Hepatic stellate cell (primary cell): ENCODE results near the gene PTPRCAP.
A peak's percentile ranks its signal among the peaks of the same experiment; 100 is the strongest.
"Not testable (repeated sequence)": the region's sequence is repeated elsewhere in the genome, so short reads cannot be mapped to it uniquely, and the experiment has no call there.

Experiments used
- DNase-seq: peaks from one replicate; pipeline ENCODE4 v3.0.0; 2011; ENCODE audit warnings: low spot score

The PTPRCAP gene

DNA sequence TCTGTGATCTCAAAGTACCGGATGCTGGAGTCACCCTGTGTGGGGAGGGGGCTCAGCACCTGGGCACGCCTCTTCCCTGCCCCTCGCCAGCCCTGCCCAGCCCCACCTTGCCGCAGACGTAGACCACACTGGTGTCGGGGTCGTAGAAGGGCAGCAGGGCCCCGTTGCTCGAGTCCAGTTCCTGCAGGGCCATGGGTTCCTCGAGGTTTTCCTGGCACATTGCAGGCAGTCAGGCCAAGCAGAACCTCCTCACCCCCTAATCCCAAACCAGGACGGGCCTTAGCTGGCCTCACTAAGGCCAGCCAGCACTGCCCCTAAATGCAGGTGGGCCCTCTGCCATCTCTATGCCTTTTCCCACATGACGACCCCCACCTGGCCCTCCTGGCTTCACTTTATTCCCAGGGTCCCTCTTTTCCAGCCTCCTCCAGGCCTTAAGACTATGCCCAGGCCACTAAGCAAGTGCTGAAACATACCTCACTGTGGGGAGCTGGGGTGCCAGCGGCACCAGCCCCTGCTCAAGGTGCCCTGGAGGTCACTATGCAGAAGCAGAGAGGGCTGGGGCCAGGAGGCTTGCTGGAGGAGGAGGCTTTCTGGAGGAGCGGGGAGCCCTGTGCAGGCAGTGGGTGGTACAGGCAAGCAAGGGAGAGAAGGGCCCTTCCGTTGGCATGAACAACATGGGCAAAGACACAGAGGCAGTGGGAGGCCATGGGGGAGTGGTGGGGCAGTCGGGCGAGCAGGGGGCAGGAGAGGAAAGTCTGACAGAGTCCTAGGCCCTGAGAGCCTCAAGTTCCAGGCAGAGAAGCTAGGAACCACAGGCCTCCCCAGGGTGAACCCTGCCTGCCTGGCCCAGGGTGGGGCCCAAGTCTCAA is 3.0 kb upstream of the PTPRCAP start:
- no peak for DNase-seq

- DNase-seq = peak; percentile 59
These were observed 2.1 kb upstream of the PTPRCAP start for GRCh38 chr11:67439321-67440228.

GRCh38 chr11:67438158-67438902 is 848 bp upstream of the PTPRCAP start:
- DNase-seq = no peak

DNA sequence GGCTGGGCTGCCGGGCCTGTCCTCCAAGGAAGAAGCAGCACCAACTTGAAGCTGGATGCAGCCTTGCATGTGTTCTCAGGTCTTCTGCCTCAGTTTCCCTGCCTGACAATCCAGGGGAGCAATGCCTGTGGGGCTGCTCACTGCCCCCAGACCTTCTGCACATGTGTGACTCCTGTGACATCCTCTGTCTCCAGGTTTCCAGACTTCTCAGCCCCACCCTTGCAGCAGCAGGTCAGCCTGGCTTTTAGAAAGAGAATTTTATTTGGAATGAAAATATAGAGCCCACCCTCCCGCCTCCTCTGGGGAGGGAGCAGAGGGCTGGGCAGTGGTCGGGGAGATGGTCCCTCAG is 301 bp upstream of the PTPRCAP start:
- no peak for DNase-seq

DNA sequence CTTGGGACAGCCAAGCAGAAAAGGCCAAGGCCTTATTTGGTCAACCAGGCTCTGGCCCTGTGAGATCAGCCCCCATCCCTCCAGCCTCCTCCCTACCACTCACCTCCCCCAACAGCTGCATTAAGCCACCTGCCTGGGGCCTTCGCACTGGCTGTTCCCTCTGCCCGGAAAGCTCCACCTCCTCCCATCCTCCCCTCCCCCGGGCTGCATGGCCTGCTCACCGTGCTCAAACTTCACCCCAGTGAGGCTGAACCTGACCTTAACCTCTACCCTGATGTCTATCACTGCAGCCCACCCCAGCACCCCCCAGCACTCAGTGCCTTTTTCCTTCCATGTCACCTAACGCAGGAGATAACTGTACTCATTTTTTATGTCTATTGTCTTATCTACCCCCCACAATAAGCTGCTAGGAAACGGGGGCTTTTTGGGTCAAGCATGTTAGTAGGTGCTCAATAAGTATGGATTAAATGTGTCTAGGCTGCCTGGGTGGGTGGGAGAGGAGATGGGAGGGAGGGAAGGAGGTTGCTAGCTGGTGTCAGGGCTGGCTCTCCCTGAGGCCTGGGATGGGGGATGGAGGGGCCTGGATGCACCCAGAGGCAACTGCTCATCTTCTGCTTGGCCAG is 912 bp downstream of the PTPRCAP start:
- DNase-seq = no peak

DNA sequence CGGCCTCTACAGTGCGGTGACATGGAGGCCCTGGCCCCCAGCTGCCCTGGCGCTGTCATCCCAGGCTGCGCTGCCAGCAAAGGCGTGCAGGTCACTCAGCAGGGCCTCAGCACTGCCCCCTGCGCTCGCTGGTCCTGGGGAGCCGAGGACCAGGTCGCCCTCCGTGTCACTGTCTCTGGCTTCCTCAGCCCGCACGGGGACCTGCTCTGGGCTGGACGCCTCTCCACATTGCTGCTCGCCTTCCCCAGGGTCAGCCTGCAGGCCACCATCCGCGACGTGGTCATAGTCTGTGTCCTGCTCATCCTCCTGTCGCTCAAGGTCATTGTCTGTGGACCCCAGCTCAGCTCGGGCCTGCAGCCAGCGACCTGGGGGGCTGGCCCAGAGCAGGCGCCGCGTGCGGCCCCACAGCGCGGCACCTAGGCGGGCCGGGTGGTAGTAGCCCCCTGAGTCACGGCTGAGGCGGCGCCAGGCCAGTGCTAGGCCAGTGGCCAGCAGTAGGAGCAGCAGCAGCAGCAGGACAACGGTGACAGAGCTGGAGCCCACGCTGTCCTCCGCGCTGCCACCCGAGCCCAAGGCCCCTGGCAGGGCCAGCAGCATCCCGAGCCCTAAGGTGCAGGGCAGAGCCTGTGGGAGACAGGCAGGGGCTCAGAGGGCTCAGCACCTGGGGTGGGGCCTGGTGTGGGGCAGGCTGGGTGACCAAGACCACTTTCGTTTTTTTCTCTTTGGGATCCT is 1.6 kb downstream of the PTPRCAP start:
- no peak for DNase-seq

GRCh38 chr11:67435031-67435726 is 2.3 kb downstream of the PTPRCAP start:
- DNase-seq = no peak

GRCh38 chr11:67434395-67434881 is 3.0 kb downstream of the PTPRCAP start:
- no peak for DNase-seq

DNA sequence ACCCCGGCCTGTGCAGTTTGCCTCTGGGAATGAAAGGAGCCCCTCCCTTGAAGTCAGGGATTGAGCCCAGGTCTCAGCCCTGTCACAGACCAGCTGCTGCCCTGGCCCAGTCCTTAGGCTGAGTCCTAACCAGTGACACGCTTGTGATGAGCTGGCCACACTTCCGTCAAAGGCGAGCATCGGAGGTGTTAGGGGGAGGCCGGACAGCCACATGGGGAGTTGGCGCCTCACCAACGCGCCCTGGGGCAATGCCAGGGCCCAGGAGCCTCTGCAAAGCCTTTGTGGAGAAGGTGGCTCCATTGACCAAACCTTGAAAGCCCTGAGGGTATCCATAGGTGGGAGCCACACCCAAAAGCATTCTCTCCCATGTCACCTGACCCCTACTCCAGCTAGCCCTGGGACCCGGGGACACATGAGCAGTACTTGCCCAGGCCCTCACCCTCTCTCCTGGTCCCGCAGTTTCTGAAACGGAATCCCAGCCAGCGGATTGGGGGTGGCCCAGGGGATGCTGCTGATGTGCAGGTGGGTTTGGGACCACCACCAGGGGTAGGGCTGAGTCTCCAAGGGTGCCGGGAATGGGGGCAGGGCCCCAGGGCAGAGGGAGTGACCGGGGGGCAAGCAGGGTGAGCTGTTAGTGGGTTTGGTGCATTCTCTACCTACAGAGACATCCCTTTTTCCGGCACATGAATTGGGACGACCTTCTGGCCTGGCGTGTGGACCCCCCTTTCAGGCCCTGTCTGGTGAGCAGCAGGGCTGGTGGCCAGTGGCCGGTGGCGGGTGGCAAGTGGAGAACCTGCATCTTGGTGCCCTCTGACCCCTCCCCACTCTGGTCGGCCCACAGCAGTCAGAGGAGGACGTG is 3.7 kb downstream of the PTPRCAP start:
- DNase-seq = no peak

- DNase-seq = no peak
These were observed 4.7 kb downstream of the PTPRCAP start for GRCh38 chr11:67432655-67433349.

DNA sequence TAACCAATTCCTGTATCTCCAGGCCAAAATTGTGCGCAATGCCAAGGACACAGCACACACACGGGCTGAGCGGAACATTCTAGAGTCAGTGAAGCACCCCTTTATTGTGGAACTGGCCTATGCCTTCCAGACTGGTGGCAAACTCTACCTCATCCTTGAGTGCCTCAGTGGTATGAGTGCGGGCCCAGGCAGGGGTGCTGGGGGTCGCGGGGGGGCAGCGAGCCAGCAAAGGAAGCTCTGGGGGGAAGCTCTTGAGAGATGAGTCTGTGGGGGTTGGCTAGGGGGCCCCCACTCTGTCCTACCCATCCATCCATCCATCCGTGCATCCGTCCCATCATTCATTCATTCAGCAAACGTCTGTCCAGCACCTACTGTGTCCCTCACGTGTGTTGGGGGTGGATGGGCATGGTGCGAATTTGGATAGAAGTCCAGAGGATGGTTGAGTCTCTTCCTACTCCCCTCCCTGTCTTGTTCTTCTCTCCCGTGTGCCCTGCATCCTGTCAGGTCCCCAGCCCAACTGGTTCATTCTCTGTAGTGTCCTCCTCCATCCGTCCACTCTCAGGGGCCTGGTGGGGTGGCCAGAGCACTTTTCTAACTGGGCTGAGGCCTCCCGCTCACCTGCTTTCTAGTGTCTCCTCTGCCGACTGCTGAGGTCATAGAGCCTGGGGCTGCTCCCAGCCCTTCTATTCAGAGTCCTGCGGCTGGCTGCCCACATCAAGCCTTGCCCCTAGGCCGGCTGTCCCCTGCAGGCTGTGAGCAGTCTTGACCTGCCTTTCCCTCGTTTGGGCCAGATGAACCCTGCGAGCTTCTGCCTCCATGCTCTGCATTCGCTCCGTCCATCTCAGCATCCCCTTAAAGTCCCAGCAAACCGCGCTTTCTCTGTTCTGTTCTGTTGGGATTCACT is 5.9 kb downstream of the PTPRCAP start:
- no peak for DNase-seq

- DNase-seq = no peak
These were observed 7.8 kb downstream of the PTPRCAP start for GRCh38 chr11:67429722-67430121.

GRCh38 chr11:67429038-67429668 is 8.3 kb downstream of the PTPRCAP start:
- no peak for DNase-seq

- DNase-seq = peak; percentile 100
These were observed 9.2 kb downstream of the PTPRCAP start, which contains the start of gene RPS6KB2 for GRCh38 chr11:67428052-67429001. RPS6KB2 (plus strand) TSS chr11:67428494; CDS start chr11:67428546, 52 bp downstream.

DNA sequence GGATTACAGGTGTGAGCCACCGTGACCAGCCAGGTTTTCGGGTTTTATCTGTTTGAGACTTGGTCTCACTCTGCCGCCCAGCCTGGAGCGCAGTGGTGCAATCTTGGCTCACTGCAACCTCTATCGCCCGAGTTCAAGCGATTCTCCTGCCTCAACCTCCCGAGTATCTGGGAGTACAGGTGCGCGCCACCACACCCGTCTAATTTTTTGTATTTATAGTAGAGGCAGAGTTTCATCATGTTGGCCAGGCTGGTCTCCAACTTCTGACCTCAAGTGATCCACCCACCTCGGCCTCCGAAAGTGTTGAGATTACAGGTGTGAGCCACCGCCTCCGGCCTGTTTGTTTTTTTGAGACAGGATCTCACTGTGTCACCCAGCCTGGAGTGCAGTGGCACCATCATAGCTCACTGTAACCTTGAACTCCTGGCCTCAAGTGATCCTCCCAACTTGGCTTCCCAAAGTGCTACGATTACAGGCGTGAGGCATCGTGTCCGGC is 10.1 kb downstream of the PTPRCAP start:
- not testable (repeated sequence) for DNase-seq
